GM06990 (cell line): ENCODE measurements around the gene NIFK.
"Not testable (repeated sequence)": the region's sequence is repeated elsewhere in the genome, so short reads cannot be mapped to it uniquely, and the experiment has no call there.

ENCODE experiments used
- DNase-seq: peaks from one replicate; pipeline ENCODE4 v3.0.0-alpha.2; 2011; ENCODE audit not compliant: insufficient read length; ENCODE audit errors: extremely low read depth
- H3K27me3 ChIP-seq: replicated peaks from 2 replicates; pipeline ENCODE4 v1.6.0; 2011; ENCODE audit warnings: low read length; ENCODE audit not compliant: control insufficient read depth, insufficient read depth
- H3K36me3 ChIP-seq: 2 replicates; pipeline ENCODE4 v1.5.1; 2011; ENCODE audit warnings: low read length; ENCODE audit not compliant: control insufficient read depth, insufficient read depth
- H3K4me3 ChIP-seq: replicated peaks from 2 replicates; pipeline ENCODE4 v1.5.1; 2011; ENCODE audit warnings: low read depth, mild to moderate bottlenecking, control low read depth, low read length
- CTCF ChIP-seq: IDR thresholded peaks from 2 replicates; pipeline ENCODE4 v1.5.1; 2011; ENCODE audit warnings: low read length, control low read depth, mild to moderate bottlenecking, inconsistent platforms; ENCODE audit not compliant: insufficient read depth, poor library complexity, severe bottlenecking

The NIFK gene

DNA sequence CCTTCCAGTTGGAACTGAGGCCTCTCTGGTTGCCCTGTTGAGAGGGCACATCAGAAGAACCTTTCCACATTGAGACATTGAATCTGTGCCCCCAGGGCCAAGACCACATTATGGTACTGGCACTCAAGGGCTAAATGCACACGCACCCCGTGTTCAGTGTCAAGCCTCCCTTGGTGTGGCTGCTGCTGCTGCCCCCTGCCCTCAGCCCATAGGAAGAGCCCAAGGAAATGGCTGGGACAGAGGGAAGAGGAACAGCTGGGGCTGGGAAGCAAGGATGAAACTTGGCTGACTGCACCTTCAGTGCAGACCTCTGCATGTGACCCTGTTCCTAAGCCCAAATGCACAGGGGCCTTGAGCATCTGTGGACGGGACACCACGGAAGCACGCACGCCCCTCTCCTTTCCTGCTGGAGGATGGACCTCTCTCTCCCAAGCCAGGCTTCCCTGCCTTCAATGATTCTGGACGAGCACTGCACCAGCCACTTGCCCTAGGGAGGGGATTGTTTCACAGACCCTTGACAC, 40.2 kb downstream of the NIFK start:
- no peaks in the 10 kb centered on the region for H3K36me3 ChIP-seq
- DNase-seq = no peak
- H3K27me3 ChIP-seq = no peaks in the 10 kb centered on the region
- H3K4me3 ChIP-seq = no peak overlapping the region
- TF ChIP-seq CTCF = no peak

DNA sequence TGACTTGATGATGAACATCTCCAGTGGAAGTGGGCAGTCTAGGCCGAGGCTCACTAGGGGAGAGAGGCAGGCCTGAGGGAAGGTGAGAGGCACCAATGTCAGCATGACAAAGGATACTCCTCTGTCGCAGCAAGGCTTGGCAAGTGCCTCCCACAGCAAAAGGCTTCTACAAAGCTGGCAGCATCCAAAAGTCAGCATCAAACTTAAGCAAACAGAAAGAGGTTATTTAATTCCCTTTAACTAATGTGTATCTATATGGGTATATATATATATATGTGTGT, 41.6 kb downstream of the NIFK start:
- no peak for DNase-seq
- Histone ChIP-seq H3K36me3 (no peaks in the 10 kb centered on the region), H3K4me3 (no peak overlapping the region), H3K27me3 (no peaks in the 10 kb centered on the region)
- no peak for TF ChIP-seq CTCF

DNA sequence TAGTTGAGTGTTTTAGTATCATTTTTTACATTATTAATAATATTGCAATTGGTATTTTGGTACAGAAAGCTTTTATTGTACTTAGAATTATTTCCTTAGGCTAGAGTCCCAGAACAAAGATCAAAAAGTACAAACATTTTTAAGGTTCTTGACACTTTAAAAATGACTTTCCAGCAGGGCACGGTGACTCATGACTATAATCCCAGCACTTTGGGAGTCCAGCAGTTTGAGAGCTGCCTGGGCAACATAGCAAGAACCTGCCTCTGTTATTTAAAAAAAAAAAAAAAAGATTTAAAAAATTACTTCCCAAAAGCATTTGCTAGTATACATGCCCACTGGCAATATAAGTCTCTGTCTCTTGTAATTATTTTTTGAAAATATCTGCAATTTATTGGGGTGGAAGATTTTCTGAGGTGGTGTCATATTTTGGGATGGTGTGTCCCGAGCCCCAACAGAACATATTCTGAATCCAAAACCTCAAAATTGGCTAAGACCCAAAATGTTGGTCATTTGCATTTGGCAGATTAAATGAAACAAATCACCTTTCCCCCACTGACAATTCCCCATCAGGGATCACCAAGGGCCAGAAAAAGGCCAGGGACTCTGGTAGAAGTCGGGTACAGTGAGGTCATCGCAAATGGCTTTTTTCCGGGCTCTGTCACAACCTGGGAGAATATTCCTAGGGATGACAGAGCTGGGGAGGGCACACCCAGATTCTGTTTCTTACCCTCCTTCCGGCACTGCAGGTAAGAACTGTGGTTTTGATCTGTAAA, 42.1 kb downstream of the NIFK start:
- TF ChIP-seq CTCF = no peak
- H3K27me3 ChIP-seq = no peaks in the 10 kb centered on the region
- no peaks in the 10 kb centered on the region for H3K36me3 ChIP-seq
- no peak overlapping the region for H3K4me3 ChIP-seq
- no peak for DNase-seq

- H3K27me3 ChIP-seq, H3K4me3 ChIP-seq, DNase-seq, H3K36me3 ChIP-seq: not testable (repeated sequence)
These were observed 46.1 kb downstream of the NIFK start for GRCh38 chr2:121690572-121690971.

- H3K36me3 ChIP-seq = no peaks in the 10 kb centered on the region
- no peak for DNase-seq
- TF ChIP-seq CTCF = no peak
- no peaks in the 10 kb centered on the region for H3K27me3 ChIP-seq
- no peak overlapping the region for H3K4me3 ChIP-seq
These were observed 46.6 kb downstream of the NIFK start for GRCh38 chr2:121690095-121690494.

DNA sequence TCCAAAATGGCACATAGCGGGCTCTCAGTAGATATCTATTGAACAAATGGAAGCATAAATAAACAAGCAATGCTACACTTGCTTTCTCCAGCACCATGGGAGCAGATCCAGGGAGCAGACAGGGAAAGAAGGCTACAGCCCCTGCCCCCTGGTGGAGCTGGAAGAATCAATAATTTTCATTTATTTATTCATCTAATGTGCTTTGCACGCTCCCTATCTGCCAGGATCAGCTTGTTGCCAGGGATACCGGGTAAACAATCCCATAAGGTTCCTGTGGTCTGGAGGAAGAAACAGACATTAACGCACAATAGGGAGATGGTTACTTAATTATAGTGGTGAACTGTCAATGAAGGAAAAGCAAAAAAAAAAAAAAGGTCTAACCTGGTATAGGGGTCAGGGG, 47.3 kb downstream of the NIFK start:
- H3K36me3 ChIP-seq = no peaks in the 10 kb centered on the region
- no peaks in the 10 kb centered on the region for H3K27me3 ChIP-seq
- H3K4me3 ChIP-seq = no peak overlapping the region
- peak; percentile 14 for TF ChIP-seq CTCF
- DNase-seq = no peak
